SK-N-SH (cell line): ENCODE data around the gene CD81. TPM values are rescaled to one million over a fixed set of nuclear protein-coding genes. Genes with fewer than 3 reads are reported as not detected.

Source experiments
- CTCF ChIA-PET: fragments of 300-600, 350-600 bp; formaldehyde crosslinking; extraction: SDS; loops from one replicate; lab custom pipeline; 2021; lab: Yijun Ruan, JAX
- POLR2A ChIA-PET: fragments of 350-600 bp; sonication (Branson Sonifier 250); formaldehyde crosslinking; extraction: SDS; loops from one replicate; lab custom pipeline; 2020; ENCODE audit warnings: antibody characterized with exemption, inconsistent platforms; lab: Yijun Ruan, JAX
- DNase-seq: peaks from one replicate; pipeline ENCODE4 v3.0.0; 2012
- H2AFZ ChIP-seq: fragments of 200-600 bp; sonication (generic); 2 replicates; pipeline ENCODE4 v1.8.1; 2016; ENCODE audit warnings: antibody characterized with exemption, mild to moderate bottlenecking, low read depth
- H3F3A ChIP-seq: fragments of 200-600 bp; sonication (generic); replicated peaks from 2 replicates; pipeline ENCODE3; 2016; ENCODE audit warnings: antibody characterized with exemption, mild to moderate bottlenecking; ENCODE audit not compliant: insufficient read depth
- H3K27ac ChIP-seq, 2 experiments: fragments of 200-500 bp in 1 of 2; fragments of 200-600 bp in 1 of 2; sonication (Bioruptor generic) in 1 of 2; sonication (generic), shearing (Covaris generic) in 1 of 2; 2 replicates each; pipeline versions ENCODE4 v1.5.1 to v1.6.1; 2014 to 2016; ENCODE audit warnings: low read depth in 2 of 2, inconsistent platforms in 1 of 2, low read length in 1 of 2, mild to moderate bottlenecking in 1 of 2, mixed read lengths in 1 of 2
- H3K27me3 ChIP-seq: fragments of 200-600 bp; sonication (generic), shearing (Covaris generic); 2 replicates; pipeline ENCODE4 v1.6.1; 2016; ENCODE audit warnings: mixed run types; ENCODE audit not compliant: insufficient read depth
- H3K36me3 ChIP-seq, 2 experiments: fragments of 200-500 bp in 1 of 2; fragments of 200-600 bp in 1 of 2; sonication (Bioruptor generic) in 1 of 2; sonication (generic) in 1 of 2; replicated peaks in 1 of 2; 2 replicates each; pipeline versions ENCODE3 to v1.5.1; 2014 to 2016; ENCODE audit warnings: low read length in 1 of 2, mild to moderate bottlenecking in 1 of 2; ENCODE audit not compliant: insufficient read depth in 2 of 2, control insufficient read depth in 1 of 2
- H3K4me1 ChIP-seq, 2 experiments: fragments of 200-500 bp in 1 of 2; fragments of 200-600 bp in 1 of 2; sonication (Bioruptor generic) in 1 of 2; sonication (generic), shearing (Covaris generic) in 1 of 2; 2 replicates each; pipeline versions ENCODE4 v1.5.1 to v1.6.1; 2014 to 2016; ENCODE audit warnings: low read depth in 1 of 2, low read length in 1 of 2, mixed run types in 1 of 2; ENCODE audit not compliant: insufficient read depth in 2 of 2, control insufficient read depth in 1 of 2
- H3K4me2 ChIP-seq: fragments of 200-600 bp; sonication (generic), shearing (Covaris generic); 2 replicates; pipeline ENCODE4 v1.6.1; 2017; ENCODE audit warnings: mixed run types
- H3K4me3 ChIP-seq, 2 experiments: fragments of 200-500 bp in 1 of 2; fragments of 200-600 bp in 1 of 2; sonication (Bioruptor generic) in 1 of 2; sonication (generic), shearing (Covaris generic) in 1 of 2; 2 replicates each; pipeline versions ENCODE4 v1.5.1 to v1.8.1; 2014 to 2016; ENCODE audit warnings: low read depth in 2 of 2, inconsistent platforms in 1 of 2, low read length in 1 of 2, mild to moderate bottlenecking in 1 of 2, mixed read lengths in 1 of 2, moderate library complexity in 1 of 2
- H3K79me2 ChIP-seq: fragments of 200-600 bp; sonication (generic); 2 replicates; pipeline ENCODE4 v1.8.1; 2017; ENCODE audit warnings: mild to moderate bottlenecking; ENCODE audit not compliant: insufficient read depth
- H3K9ac ChIP-seq: fragments of 200-600 bp; sonication (generic); 2 replicates; pipeline ENCODE4 v1.6.1; 2017; ENCODE audit warnings: mixed run types
- H3K9me2 ChIP-seq: fragments of 200-600 bp; sonication (generic); 2 replicates; pipeline ENCODE4 v1.6.1; 2017; ENCODE audit warnings: mixed run types
- H3K9me3 ChIP-seq: fragments of 200-600 bp; sonication (generic); 2 replicates; pipeline ENCODE4 v1.6.1; 2017; ENCODE audit warnings: mixed run types, mild to moderate bottlenecking, moderate library complexity
- H4K20me1 ChIP-seq: fragments of 200-600 bp; sonication (generic); 2 replicates; pipeline ENCODE4 v1.6.1; 2017; ENCODE audit warnings: mild to moderate bottlenecking, mixed run types; ENCODE audit not compliant: insufficient read depth
- ELF1 ChIP-seq: IDR thresholded peaks from 2 replicates; pipeline ENCODE4 v1.4.0; 2012
- FOXM1 ChIP-seq: IDR thresholded peaks from 2 replicates; pipeline ENCODE4 v1.4.0; 2012; ENCODE audit warnings: low read depth, mild to moderate bottlenecking
- GATA2 ChIP-seq: sonication (generic); formaldehyde crosslinking; IDR thresholded peaks from 2 replicates; pipeline ENCODE4 v1.5.0; 2020; ENCODE audit warnings: mild to moderate bottlenecking, missing genetic modification reagents
- POLR2AphosphoS5 ChIP-seq: IDR thresholded peaks from 2 replicates; pipeline ENCODE4 v1.6.1; 2012; ENCODE audit warnings: low read depth, low read length
- SMC3 ChIP-seq: IDR thresholded peaks from 2 replicates; pipeline ENCODE4 v1.6.1; 2012; ENCODE audit warnings: low read depth, low read length, improper control_type of control experiment
- TAF1 ChIP-seq: IDR thresholded peaks from 2 replicates; pipeline ENCODE4 v1.6.1; 2012; ENCODE audit warnings: low read depth, mild to moderate bottlenecking, low read length, moderate library complexity, borderline replicate concordance
- TEAD4 ChIP-seq: IDR thresholded peaks from 2 replicates; pipeline ENCODE4 v1.4.0; 2012; ENCODE audit warnings: mild to moderate bottlenecking, borderline replicate concordance; ENCODE audit not compliant: insufficient read depth
- ZBTB33 ChIP-seq: IDR thresholded peaks from 2 replicates; pipeline ENCODE4 v1.4.0; 2012; ENCODE audit warnings: low read depth, borderline replicate concordance
- WGBS: methylation state at CpG from one replicate; pipeline ENCODE4 v1.1.6; 2017; ENCODE audit warnings: low lambda C conversion rate; 5-methylcytosine and 5-hydroxymethylcytosine counted together
- polyA plus RNA-seq, 3 experiments: library from polyadenylated mRNA; depleted of rRNA; stranded (reverse); fragments of >200 nt; gene quantifications; 2 replicates each; pipeline ENCODE4 v1.2.3, GENCODE V29; 2012
- TF ChIP-seq, protein P1 (sequence below): fragments of 150-350 bp; IDR thresholded peaks from 2 replicates; pipeline ENCODE4 v1.6.1; 2016; ENCODE audit warnings: mild to moderate bottlenecking, low read depth, low read length

CD81 gene
- polyA plus RNA-seq, 1 of the 3 experiments (the other 2 are of a cell fraction): 517 TPM

- H3K9me3 ChIP-seq: no peaks in the 10 kb centered on the region
- POLR2A ChIA-PET: no interaction called here
- no peak for DNase-seq
- H3K27me3 ChIP-seq: no peaks in the 10 kb centered on the region
- CTCF ChIA-PET: interaction anchor here (1.7 to 11.8 kb wide), 11 partner anchors 8 to 261 kb away, joined by 8 to 461 read pairs (median 101); partner anchors contain the start of genes C11orf21, KCNQ1, TRPM5 and TSPAN32
- H3K4me2 ChIP-seq: no peak overlapping the region
- H3F3A ChIP-seq: no peaks in the 10 kb centered on the region
- TF ChIP-seq FOXM1 (no peak), POLR2AphosphoS5 (no peak), TAF1 (no peak), SMC3 (no peak), ZBTB33 (no peak), GATA2 (CRISPR knock-in tag) (no peak), TEAD4 (no peak)
- TF ChIP-seq, all 33 proteins: peak for 0
- H3K4me3 ChIP-seq: no peak overlapping the region
- no peaks in the 10 kb centered on the region; a peak in 1 of 4 replicates for H3K4me1 ChIP-seq
- H3K79me2 ChIP-seq: no peaks in the 10 kb centered on the region
- no peaks in the 10 kb centered on the region for H4K20me1 ChIP-seq
- no peaks in the 10 kb centered on the region for H3K36me3 ChIP-seq
- no peak overlapping the region for H3K9ac ChIP-seq
- no peaks in the 10 kb centered on the region for H3K9me2 ChIP-seq
- no peak overlapping the region for H3K27ac ChIP-seq
- WGBS: 65% methylated on average over 5 of the region's 30 CpGs
- no peak overlapping the region for H2AFZ ChIP-seq
Measured at GRCh38 chr11:2417856-2418692, 41.0 kb downstream of the CD81 start.

DNA sequence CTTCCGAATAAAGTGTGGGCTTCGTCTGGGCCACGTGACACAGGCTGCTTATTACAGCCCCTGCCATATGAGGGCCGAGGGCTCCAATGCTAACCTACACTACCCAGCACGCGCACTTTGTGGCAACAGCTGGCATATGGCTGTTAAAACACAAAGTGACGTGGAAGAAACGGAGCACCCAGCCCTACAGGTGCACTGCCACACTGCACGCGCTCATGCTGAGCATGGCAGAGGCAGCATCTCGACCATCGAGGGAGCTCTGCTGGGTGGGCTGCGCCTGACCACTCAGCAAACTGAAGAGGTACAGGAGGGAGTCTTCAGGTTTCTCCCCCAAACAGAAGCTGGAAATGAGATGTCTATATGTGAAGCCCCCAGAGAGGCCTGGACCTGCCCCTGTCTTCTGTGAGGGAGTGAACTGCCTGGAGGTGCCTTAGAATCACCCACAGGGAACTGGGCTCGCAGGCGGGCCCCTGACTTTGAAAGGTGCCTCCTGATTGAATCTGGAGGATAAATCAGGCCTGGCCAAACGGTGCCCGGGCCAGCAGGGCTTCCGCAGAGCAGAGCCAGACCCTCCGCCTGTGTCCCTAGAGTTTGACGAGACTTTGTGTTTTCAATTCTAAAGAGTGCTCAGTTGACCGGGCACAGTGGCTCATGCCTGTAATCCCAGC lies 41.7 kb downstream of the CD81 start:
- Histone ChIP-seq H3K9me2 (no peaks in the 10 kb centered on the region), H2AFZ (no peak overlapping the region), H3K27me3 (no peaks in the 10 kb centered on the region), H3K36me3 (no peaks in the 10 kb centered on the region), H3K4me2 (no peak overlapping the region), H3K9me3 (no peaks in the 10 kb centered on the region), H3K9ac (no peak overlapping the region), H3K4me1 (no peaks in the 10 kb centered on the region; a peak in 1 of 4 replicates), H3K79me2 (no peaks in the 10 kb centered on the region), H3K27ac (no peak overlapping the region), H4K20me1 (no peaks in the 10 kb centered on the region), H3K4me3 (no peak overlapping the region), H3F3A (no peaks in the 10 kb centered on the region)
- ChIA-PET CTCF (interaction anchor here (0.6 to 11.8 kb wide), 42 partner anchors 9 to 477 kb away, joined by 3 to 461 read pairs (median 8); partner anchors contain the start of genes ASCL2, C11orf21, CDKN1C and KCNQ1), POLR2A (interaction anchor here (0.6 to 2.2 kb wide), 2 partner anchors 13 to 220 kb away, joined by 3 to 6 read pairs; no protein-coding TSS in a partner anchor)
- DNase-seq: no peak
- WGBS: 65% methylated on average over 8 of the region's 21 CpGs
- no peak for TF ChIP-seq ELF1
- TF ChIP-seq, protein P1, sequence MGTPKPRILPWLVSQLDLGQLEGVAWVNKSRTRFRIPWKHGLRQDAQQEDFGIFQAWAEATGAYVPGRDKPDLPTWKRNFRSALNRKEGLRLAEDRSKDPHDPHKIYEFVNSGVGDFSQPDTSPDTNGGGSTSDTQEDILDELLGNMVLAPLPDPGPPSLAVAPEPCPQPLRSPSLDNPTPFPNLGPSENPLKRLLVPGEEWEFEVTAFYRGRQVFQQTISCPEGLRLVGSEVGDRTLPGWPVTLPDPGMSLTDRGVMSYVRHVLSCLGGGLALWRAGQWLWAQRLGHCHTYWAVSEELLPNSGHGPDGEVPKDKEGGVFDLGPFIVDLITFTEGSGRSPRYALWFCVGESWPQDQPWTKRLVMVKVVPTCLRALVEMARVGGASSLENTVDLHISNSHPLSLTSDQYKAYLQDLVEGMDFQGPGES: no peak
